HEK293T (cell line): ENCODE data around the gene KLF6.

Experiments
- CTCF ChIA-PET: fragments of 350-600 bp; formaldehyde crosslinking; extraction: SDS; loops from one replicate; lab custom pipeline; 2021; ENCODE audit warnings: antibody characterized with exemption, inconsistent platforms; lab: Yijun Ruan, JAX
- POLR2A ChIA-PET: fragments of 350-600 bp; formaldehyde crosslinking; extraction: SDS; loops from one replicate; lab custom pipeline; 2020; ENCODE audit warnings: antibody characterized with exemption, inconsistent platforms; lab: Yijun Ruan, JAX
- DNase-seq: peaks from one replicate; pipeline ENCODE4 v3.0.0; 2012; ENCODE audit warnings: mixed read lengths; ENCODE audit errors: extremely low spot score
- ARNT ChIP-seq: fragments of 450-650 bp; IDR thresholded peaks from 2 replicates; pipeline ENCODE4 v1.6.1; 2017; ENCODE audit warnings: mild to moderate bottlenecking
- BHLHE40 ChIP-seq: fragments of 450-650 bp; IDR thresholded peaks from 2 replicates; pipeline ENCODE4 v1.6.1; 2016; ENCODE audit warnings: mild to moderate bottlenecking, moderate library complexity, borderline replicate concordance
- CTBP1 ChIP-seq: fragments of 450-650 bp; IDR thresholded peaks from 2 replicates; pipeline ENCODE4 v1.6.1; 2016; ENCODE audit warnings: borderline replicate concordance
- ELF4 ChIP-seq: fragments of 450-650 bp; IDR thresholded peaks from 2 replicates; pipeline ENCODE4 v1.6.1; 2017; ENCODE audit warnings: antibody characterized with exemption
- FOXA1 ChIP-seq: fragments of 450-650 bp; IDR thresholded peaks from 2 replicates; pipeline ENCODE4 v1.6.1; 2016; ENCODE audit warnings: mild to moderate bottlenecking
- FOXK2 ChIP-seq: fragments of 450-650 bp; IDR thresholded peaks from 2 replicates; pipeline ENCODE4 v1.6.1; 2016; ENCODE audit warnings: mild to moderate bottlenecking
- FOXM1 ChIP-seq: fragments of 450-650 bp; IDR thresholded peaks from 2 replicates; pipeline ENCODE4 v1.6.1; 2017; ENCODE audit warnings: mild to moderate bottlenecking, borderline replicate concordance
- HDGF ChIP-seq: fragments of 450-650 bp; IDR thresholded peaks from 2 replicates; pipeline ENCODE4 v1.6.1; 2017; ENCODE audit warnings: antibody characterized with exemption, borderline replicate concordance
- L3MBTL2 ChIP-seq: fragments of 450-650 bp; conservative IDR thresholded peaks from 2 replicates; pipeline ENCODE4 v1.6.1; 2016; ENCODE audit warnings: mild to moderate bottlenecking
- LEF1 ChIP-seq: fragments of 450-650 bp; IDR thresholded peaks from 2 replicates; pipeline ENCODE4 v1.6.1; 2017; ENCODE audit warnings: mild to moderate bottlenecking, borderline replicate concordance
- NFRKB ChIP-seq: fragments of 450-650 bp; IDR thresholded peaks from 2 replicates; pipeline ENCODE4 v1.6.1; 2016; ENCODE audit warnings: mild to moderate bottlenecking, moderate library complexity
- PKNOX1 ChIP-seq: fragments of 450-650 bp; IDR thresholded peaks from 2 replicates; pipeline ENCODE4 v1.6.1; 2016
- SP1 ChIP-seq: fragments of 450-650 bp; IDR thresholded peaks from 2 replicates; pipeline ENCODE4 v1.6.1; 2017
- SUZ12 ChIP-seq: fragments of 450-650 bp; IDR thresholded peaks from 2 replicates; pipeline ENCODE4 v1.6.1; 2016; ENCODE audit warnings: mild to moderate bottlenecking
- TARDBP ChIP-seq: fragments of 450-650 bp; IDR thresholded peaks from 2 replicates; pipeline ENCODE4 v1.6.1; 2016
- ZNF384 ChIP-seq: fragments of 450-650 bp; IDR thresholded peaks from 2 replicates; pipeline ENCODE4 v1.6.1; 2016

The KLF6 gene

GRCh38 chr10:3758491-3758970 is 26.5 kb downstream of the KLF6 start:
- ChIA-PET CTCF (no interaction called here), POLR2A (interaction anchor here (1.0 kb wide), 1 partner anchor 27 kb away, joined by 3 read pairs; the partner anchor contains the start of gene KLF6)
- TF ChIP-seq L3MBTL2 (no peak), PKNOX1 (no peak), HDGF (no peak), TARDBP (no peak), CTBP1 (no peak), ELF4 (no peak), SUZ12 (no peak), ARNT (no peak), FOXM1 (no peak), SP1 (no peak), LEF1 (no peak)
- no peak for DNase-seq

- POLR2A ChIA-PET = interaction anchor here (1.0 kb wide), 1 partner anchor 28 kb away, joined by 3 read pairs; the partner anchor contains the start of gene KLF6
- CTCF ChIA-PET = no interaction called here
- DNase-seq = no peak
- no peak for TF ChIP-seq ARNT
- TF ChIP-seq LEF1 = no peak
- no peak for TF ChIP-seq ELF4
- no peak for TF ChIP-seq SUZ12
- TF ChIP-seq PKNOX1 = no peak
- TF ChIP-seq FOXM1 = no peak
- no peak for TF ChIP-seq FOXA1
- TF ChIP-seq FOXK2 = no peak
- TF ChIP-seq BHLHE40 = no peak
- TF ChIP-seq HDGF = no peak
- no peak for TF ChIP-seq NFRKB
- no peak for TF ChIP-seq L3MBTL2
- TF ChIP-seq ZNF384 = no peak
Measured at GRCh38 chr10:3757638-3758490, 27.1 kb downstream of the KLF6 start.

GRCh38 chr10:3757250-3757637 is 27.8 kb downstream of the KLF6 start:
- ChIA-PET CTCF (no interaction called here), POLR2A (no interaction called here)
- TF ChIP-seq TARDBP (no peak), L3MBTL2 (no peak), CTBP1 (no peak), PKNOX1 (no peak), NFRKB (no peak), ELF4 (no peak), FOXK2 (no peak), SUZ12 (no peak), BHLHE40 (no peak), SP1 (no peak), FOXM1 (no peak), ARNT (no peak), ZNF384 (no peak)
- no peak for DNase-seq

DNA sequence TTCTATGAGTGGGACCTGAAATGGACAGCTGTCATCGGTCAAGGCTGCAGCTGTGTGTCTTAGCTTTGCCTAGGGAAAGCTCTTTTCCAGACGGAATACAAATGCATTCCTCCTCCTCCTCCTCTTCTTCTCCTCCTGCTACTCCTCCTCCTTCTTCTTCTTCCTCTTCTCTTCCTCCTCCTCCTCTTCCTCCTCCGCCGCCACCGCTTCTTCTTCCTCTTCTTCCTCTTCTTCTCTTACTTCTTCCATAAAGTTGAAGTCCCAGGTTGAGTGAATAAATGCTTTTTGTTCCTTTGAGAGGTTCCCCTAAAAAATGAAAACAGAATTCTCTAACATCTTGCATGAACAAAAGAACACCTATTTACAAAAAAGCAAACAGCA is 28.7 kb downstream of the KLF6 start:
- ChIA-PET CTCF (interaction anchor here (1.4 kb wide), 1 partner anchor 7 kb away, joined by 3 read pairs; no protein-coding TSS in a partner anchor), POLR2A (interaction anchor here (2.7 kb wide), 1 partner anchor 29 kb away, joined by 20 read pairs; the partner anchor contains the start of gene KLF6)
- no peak for TF ChIP-seq FOXA1
- TF ChIP-seq FOXM1 = no peak
- no peak for TF ChIP-seq SUZ12
- no peak for TF ChIP-seq L3MBTL2
- no peak for TF ChIP-seq SP1
- TF ChIP-seq NFRKB = no peak
- no peak for TF ChIP-seq TARDBP
- no peak for TF ChIP-seq ZNF384
- TF ChIP-seq ELF4 = no peak
- TF ChIP-seq FOXK2 = no peak
- TF ChIP-seq HDGF = no peak
- no peak for TF ChIP-seq CTBP1
- no peak for TF ChIP-seq PKNOX1
- no peak for TF ChIP-seq ARNT
- TF ChIP-seq BHLHE40 = no peak
- no peak for TF ChIP-seq LEF1

More for the DNA sequence above, 28.7 kb downstream of the KLF6 start:
- no peak for DNase-seq
